Breast epithelium (tissue), 3 donors: ENCODE data around the gene EDDM13.

Experiments
- POLR2A ChIP-seq: fragments of 450-650 bp; IDR thresholded peaks from one replicate; pipeline ENCODE4 v1.6.1; 2016; ENCODE audit warnings: antibody characterized with exemption, mild to moderate bottlenecking, moderate library complexity
- TF ChIP-seq, protein P1 (sequence below), 3 donors: fragments of 450-650 bp; IDR thresholded peaks; one replicate each; pipeline ENCODE4 v1.5.1; 2016 to 2017; ENCODE audit warnings: antibody characterized with exemption in 3 of 3, mild to moderate bottlenecking in 3 of 3, moderate library complexity in 3 of 3

DNA sequence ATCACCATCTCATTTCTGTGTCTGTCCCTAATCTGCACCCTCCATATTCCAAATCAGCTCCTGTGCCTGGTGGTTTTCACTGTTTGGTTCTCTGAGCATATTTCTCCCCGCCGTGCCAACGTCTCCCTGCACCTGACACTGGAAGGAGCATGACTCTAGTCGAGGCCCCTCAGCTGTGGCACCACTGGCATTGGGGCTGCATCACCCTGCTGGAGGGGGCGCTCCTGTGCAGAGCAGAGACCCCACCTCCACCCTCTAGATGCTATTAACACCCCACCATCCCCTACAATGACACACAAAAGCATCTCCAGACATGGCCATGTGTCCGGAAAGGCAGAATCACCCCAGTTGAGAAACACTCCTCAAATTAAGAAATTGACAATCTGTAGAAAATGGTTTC, 49.6 kb upstream of the EDDM13 start:
- TF ChIP-seq, protein P1, sequence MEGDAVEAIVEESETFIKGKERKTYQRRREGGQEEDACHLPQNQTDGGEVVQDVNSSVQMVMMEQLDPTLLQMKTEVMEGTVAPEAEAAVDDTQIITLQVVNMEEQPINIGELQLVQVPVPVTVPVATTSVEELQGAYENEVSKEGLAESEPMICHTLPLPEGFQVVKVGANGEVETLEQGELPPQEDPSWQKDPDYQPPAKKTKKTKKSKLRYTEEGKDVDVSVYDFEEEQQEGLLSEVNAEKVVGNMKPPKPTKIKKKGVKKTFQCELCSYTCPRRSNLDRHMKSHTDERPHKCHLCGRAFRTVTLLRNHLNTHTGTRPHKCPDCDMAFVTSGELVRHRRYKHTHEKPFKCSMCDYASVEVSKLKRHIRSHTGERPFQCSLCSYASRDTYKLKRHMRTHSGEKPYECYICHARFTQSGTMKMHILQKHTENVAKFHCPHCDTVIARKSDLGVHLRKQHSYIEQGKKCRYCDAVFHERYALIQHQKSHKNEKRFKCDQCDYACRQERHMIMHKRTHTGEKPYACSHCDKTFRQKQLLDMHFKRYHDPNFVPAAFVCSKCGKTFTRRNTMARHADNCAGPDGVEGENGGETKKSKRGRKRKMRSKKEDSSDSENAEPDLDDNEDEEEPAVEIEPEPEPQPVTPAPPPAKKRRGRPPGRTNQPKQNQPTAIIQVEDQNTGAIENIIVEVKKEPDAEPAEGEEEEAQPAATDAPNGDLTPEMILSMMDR (IDR thresholded peaks at IDR 0.05): no peak
- no peak for TF ChIP-seq POLR2A
